A549 treated with Hydrocortisone at 1 μM for 4 hours (cell line): ENCODE results near the gene WDR77. TPM values are rescaled to one million over a fixed set of nuclear protein-coding genes. Genes with fewer than 3 reads are reported as not detected.

Experiments
- total RNA-seq: library from RNA; stranded (reverse); fragments of 200-300 nt; extraction: Qiagen RNA extraction; gene quantifications from 5 replicates; pipeline ENCODE4 v1.2.3, GENCODE V29; 2022

The WDR77 gene
- total RNA-seq: 35.7 to 53.7 TPM (median 48.5 TPM) in 5 replicates

DNA sequence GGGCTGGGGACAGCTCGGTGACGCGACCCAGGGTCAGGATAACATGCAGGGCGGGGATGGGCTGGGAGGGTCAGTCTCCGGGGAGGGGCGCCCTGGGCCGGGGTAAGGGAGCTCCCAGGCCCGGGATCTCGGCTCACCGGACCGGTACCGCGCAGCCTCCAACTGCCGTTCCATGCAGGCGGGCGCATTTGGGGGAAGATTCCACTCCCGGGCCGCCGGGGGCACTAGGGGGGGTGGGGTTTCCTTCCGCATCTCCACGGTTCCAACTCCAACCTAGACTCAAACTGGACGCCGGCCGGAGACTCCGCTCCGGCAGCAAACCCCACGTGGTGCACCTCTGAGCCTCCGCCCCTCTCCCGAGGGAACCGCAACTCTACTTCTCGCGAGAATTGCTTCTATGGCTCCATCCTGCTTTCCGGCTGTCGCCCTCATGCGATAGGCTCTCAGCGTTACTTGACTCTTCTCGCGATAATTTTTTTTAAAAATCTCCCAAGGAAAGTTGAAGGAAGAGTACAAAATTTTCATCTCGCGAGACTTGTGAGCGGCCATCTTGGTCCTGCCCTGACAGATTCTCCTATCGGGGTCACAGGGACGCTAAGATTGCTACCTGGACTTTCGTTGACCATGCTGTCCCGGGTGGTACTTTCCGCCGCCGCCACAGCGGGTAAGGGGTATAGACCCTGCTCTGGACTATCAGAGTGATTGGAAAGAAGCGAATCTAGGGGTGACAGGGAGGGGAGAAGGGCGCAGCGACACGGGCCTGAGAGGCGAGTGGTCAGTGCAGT lies at the start of gene WDR77, which contains the start of gene ATP5PB:
Gene WDR77 (minus strand): TSS at position 339 of the 785 bp plus-strand sequence. CDS start 87 bp downstream, at position 252.
Gene ATP5PB (plus strand): TSS at position 547 of the 785 bp plus-strand sequence. CDS start 78 bp downstream, at position 625.

Other genes starting within 250 kb of the WDR77 start
- 1.0 to 1.8 TPM (median 1.2 TPM) in 5 replicates for gene DENND2D, start 248.6 kb downstream of the WDR77 start, total RNA-seq
- 0.25 to 1.1 TPM (median 0.44 TPM) in 5 replicates for gene CHI3L2, start 221.5 kb downstream of the WDR77 start, total RNA-seq
- gene CHIA, start 158.4 kb downstream of the WDR77 start, total RNA-seq: not detected in 5 replicates
- 0.98 to 1.6 TPM (median 1.2 TPM) in 5 replicates for gene OVGP1, start 21.5 kb downstream of the WDR77 start, total RNA-seq
- gene ATP5PB, start 208 bp upstream of the WDR77 start, total RNA-seq: 243 to 257 TPM (median 247 TPM) in 5 replicates
- gene C1orf162, start 24.7 kb upstream of the WDR77 start, total RNA-seq: 0.14 to 0.22 TPM (median 0.17 TPM) in 4 of 5 replicates, not detected in the other
- gene ADORA3, start 54.4 kb upstream of the WDR77 start, total RNA-seq: not detected in 5 replicates
- gene TMIGD3, start 54.4 kb upstream of the WDR77 start, total RNA-seq: not detected in 5 replicates
- 26.6 to 42.3 TPM (median 31.8 TPM) in 5 replicates for gene RAP1A, start 170.5 kb upstream of the WDR77 start, total RNA-seq